ENCODE data around the gene IFRD2.
"Not testable (repeated sequence)": the region's sequence is repeated elsewhere in the genome, so short reads cannot be mapped to it uniquely, and the experiment has no call there.

The IFRD2 gene

DNA sequence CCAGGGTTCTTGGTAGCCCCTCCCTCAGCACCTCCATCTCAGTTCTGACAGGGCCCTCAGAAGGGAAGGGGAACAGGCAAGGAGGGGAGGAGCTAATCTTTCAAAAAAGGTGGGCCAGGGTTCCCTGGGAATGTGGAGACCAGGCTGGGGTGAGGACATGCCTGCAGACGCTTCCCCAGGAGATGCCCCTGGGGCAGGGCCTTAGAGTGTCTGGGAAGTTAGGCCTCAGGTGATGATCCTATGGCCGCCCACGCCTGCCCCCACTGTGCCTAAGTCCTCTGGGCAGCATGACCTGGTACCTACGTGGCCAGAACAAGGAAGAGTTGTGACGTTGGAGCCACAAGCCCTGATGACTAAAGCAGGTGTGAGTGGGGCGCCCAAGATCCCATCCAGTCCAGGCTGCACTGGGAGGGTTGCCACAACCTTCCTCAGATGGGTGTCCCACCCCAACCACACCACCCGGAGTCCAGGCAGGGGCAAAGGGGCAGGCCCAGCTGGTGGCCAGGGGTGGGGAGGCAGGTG is 27.2 kb downstream of the IFRD2 start:
- TF ChIP-seq POLR2AphosphoS5 (IDR thresholded peaks at IDR 0.05; ENCODE audit: borderline replicate concordance, low read depth, low read length) (no peak), EZH2 (IDR thresholded peaks at IDR 0.05) (no peak), FOXP2 (optimal IDR thresholded peaks at IDR 0.05; ENCODE audit: control extremely low read depth, extremely low read length, insufficient read depth) (no peak)
- H3K27ac ChIP-seq, result peak overlapping the region; percentile 46; the same call in 1 of the 2 replicates
- H3K4me3 ChIP-seq, result no peak overlapping the region
- H3K9me3 ChIP-seq (ENCODE audit: low read depth, low read length), result no peaks in the 10 kb centered on the region
- DNase-seq (ENCODE audit: low read depth, low spot score), result no peak
- no peaks in the 10 kb centered on the region for H3K36me3 ChIP-seq (ENCODE audit: insufficient read depth, low read length)
- no peak overlapping the region for H3K9ac ChIP-seq (ENCODE audit: insufficient read length)

DNA sequence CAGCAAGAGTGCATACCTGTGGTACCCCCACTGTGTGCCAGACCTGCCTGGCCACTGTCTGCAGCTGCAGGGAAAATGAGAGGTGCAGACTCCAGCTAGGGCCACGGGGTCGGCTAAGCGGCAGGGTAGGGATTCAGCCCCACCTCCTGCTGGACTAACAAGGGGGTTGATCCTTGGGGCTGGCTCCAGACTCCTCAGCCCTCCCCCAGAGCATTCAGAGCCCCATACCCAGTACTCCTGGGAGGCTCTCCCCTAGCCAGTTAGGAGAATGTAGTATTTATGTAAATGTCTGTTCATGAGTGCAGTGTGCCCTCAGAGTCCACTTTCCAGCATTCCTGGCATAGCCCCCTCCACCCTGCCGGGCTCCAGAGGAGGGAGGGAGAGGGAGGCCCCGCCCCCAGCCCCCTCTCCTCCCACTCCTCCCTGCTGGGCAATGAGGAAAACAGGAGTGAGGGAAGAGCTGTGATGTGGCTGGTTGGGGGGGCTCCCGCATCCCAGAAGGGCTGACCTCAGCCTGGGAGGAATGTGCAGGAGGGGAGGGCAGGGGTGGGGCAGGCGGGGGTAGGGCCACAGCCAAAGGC is 27.8 kb downstream of the IFRD2 start:
- TF ChIP-seq POLR2AphosphoS5 (IDR thresholded peaks at IDR 0.05; ENCODE audit: borderline replicate concordance, low read depth, low read length) (no peak), FOXP2 (optimal IDR thresholded peaks at IDR 0.05; ENCODE audit: control extremely low read depth, extremely low read length, insufficient read depth) (no peak), EZH2 (IDR thresholded peaks at IDR 0.05) (no peak)
- DNase-seq (ENCODE audit: low read depth, low spot score), result no peak
- Histone ChIP-seq H3K9ac (ENCODE audit: insufficient read length) (no peak overlapping the region), H3K9me3 (ENCODE audit: low read depth, low read length) (no peaks in the 10 kb centered on the region), H3K36me3 (ENCODE audit: insufficient read depth, low read length) (no peaks in the 10 kb centered on the region), H3K4me3 (no peak overlapping the region), H3K27ac (peak overlapping the region; percentile 60)

GRCh38 chr3:50263478-50264382 is 28.5 kb downstream of the IFRD2 start:
- Histone ChIP-seq H3K4me3 (no peak overlapping the region), H3K36me3 (ENCODE audit: insufficient read depth, low read length) (no peaks in the 10 kb centered on the region)

GRCh38 chr3:50262778-50263177 is 29.5 kb downstream of the IFRD2 start:
- no peak for DNase-seq (ENCODE audit: low read depth, low spot score)
- Histone ChIP-seq H3K9ac (ENCODE audit: insufficient read length) (no peak overlapping the region), H3K27ac (no peak overlapping the region), H3K9me3 (ENCODE audit: low read depth, low read length) (no peaks in the 10 kb centered on the region), H3K36me3 (ENCODE audit: insufficient read depth, low read length) (no peaks in the 10 kb centered on the region; the same call in 1 of the 2 replicates), H3K4me3 (no peak overlapping the region)
- no peak for TF ChIP-seq FOXP2 (optimal IDR thresholded peaks at IDR 0.05; ENCODE audit: control extremely low read depth, extremely low read length, insufficient read depth)
- TF ChIP-seq POLR2AphosphoS5 (IDR thresholded peaks at IDR 0.05; ENCODE audit: borderline replicate concordance, low read depth, low read length), result no peak
- TF ChIP-seq EZH2 (IDR thresholded peaks at IDR 0.05), result no peak

More at GRCh38 chr3:50263478-50264382, 28.5 kb downstream of the IFRD2 start:
- Histone ChIP-seq H3K9ac (ENCODE audit: insufficient read length) (no peak overlapping the region), H3K9me3 (ENCODE audit: low read depth, low read length) (no peaks in the 10 kb centered on the region), H3K27ac (peak overlapping the region; percentile 60)
- no peak for TF ChIP-seq EZH2 (IDR thresholded peaks at IDR 0.05)
- no peak for TF ChIP-seq FOXP2 (optimal IDR thresholded peaks at IDR 0.05; ENCODE audit: control extremely low read depth, extremely low read length, insufficient read depth)
- no peak for TF ChIP-seq POLR2AphosphoS5 (IDR thresholded peaks at IDR 0.05; ENCODE audit: borderline replicate concordance, low read depth, low read length)
- DNase-seq (ENCODE audit: low read depth, low spot score), result no peak

DNA sequence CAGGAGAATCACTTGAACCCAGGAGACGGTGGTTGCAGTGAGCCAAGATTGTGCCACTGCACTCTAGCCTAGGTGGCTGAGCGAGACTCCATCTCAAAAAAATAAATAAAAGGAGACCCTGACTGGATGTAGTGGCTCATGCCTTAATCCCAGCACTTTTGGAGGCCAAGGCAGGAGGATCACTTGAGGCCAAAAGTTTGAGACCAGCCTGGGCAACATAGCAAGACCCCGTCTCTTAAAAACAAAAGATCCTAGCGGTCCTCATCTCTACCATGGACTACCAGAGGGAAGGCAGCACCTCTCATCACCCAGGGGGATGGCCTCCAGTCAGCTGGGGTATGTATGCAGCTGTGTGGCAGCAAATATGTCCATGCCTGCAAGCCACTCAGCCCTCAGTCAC is 30.0 kb downstream of the IFRD2 start:
- H3K9ac ChIP-seq (ENCODE audit: insufficient read length); H3K27ac ChIP-seq; H3K36me3 ChIP-seq (ENCODE audit: insufficient read depth, low read length); DNase-seq (ENCODE audit: low read depth, low spot score); H3K4me3 ChIP-seq; H3K9me3 ChIP-seq (ENCODE audit: low read depth, low read length): not testable (repeated sequence)

GRCh38 chr3:50261505-50261904 is 30.7 kb downstream of the IFRD2 start:
- TF ChIP-seq POLR2AphosphoS5 (IDR thresholded peaks at IDR 0.05; ENCODE audit: borderline replicate concordance, low read depth, low read length), result no peak
- no peak for TF ChIP-seq EZH2 (IDR thresholded peaks at IDR 0.05)
- TF ChIP-seq FOXP2 (optimal IDR thresholded peaks at IDR 0.05; ENCODE audit: control extremely low read depth, extremely low read length, insufficient read depth), result no peak
- no peak overlapping the region for H3K9ac ChIP-seq (ENCODE audit: insufficient read length)
- DNase-seq (ENCODE audit: low read depth, low spot score), result no peak

GRCh38 chr3:50260942-50261441 is 31.2 kb downstream of the IFRD2 start:
- no peak for TF ChIP-seq FOXP2 (optimal IDR thresholded peaks at IDR 0.05; ENCODE audit: control extremely low read depth, extremely low read length, insufficient read depth)
- TF ChIP-seq POLR2AphosphoS5 (IDR thresholded peaks at IDR 0.05; ENCODE audit: borderline replicate concordance, low read depth, low read length), result no peak
- TF ChIP-seq EZH2 (IDR thresholded peaks at IDR 0.05), result no peak
- H3K27ac ChIP-seq, result no peak overlapping the region
- H3K4me3 ChIP-seq, result peak overlapping the region; percentile 76
- peak overlapping the region; percentile 78 for H3K9ac ChIP-seq (ENCODE audit: insufficient read length)
- no peaks in the 10 kb centered on the region for H3K9me3 ChIP-seq (ENCODE audit: low read depth, low read length)
- DNase-seq (ENCODE audit: low read depth, low spot score), result no peak
- H3K36me3 ChIP-seq (ENCODE audit: insufficient read depth, low read length), result peaks cover 10% of the 10 kb centered on the region; the same call in 1 of the 2 replicates

More at GRCh38 chr3:50261505-50261904, 30.7 kb downstream of the IFRD2 start:
- H3K9me3 ChIP-seq (ENCODE audit: low read depth, low read length), result no peaks in the 10 kb centered on the region
- H3K4me3 ChIP-seq, result no peak overlapping the region
- no peak overlapping the region for H3K27ac ChIP-seq
- peaks cover 10% of the 10 kb centered on the region; the same call in 1 of the 2 replicates for H3K36me3 ChIP-seq (ENCODE audit: insufficient read depth, low read length)
